ENCODE results near the gene INF2.

Gene INF2

DNA sequence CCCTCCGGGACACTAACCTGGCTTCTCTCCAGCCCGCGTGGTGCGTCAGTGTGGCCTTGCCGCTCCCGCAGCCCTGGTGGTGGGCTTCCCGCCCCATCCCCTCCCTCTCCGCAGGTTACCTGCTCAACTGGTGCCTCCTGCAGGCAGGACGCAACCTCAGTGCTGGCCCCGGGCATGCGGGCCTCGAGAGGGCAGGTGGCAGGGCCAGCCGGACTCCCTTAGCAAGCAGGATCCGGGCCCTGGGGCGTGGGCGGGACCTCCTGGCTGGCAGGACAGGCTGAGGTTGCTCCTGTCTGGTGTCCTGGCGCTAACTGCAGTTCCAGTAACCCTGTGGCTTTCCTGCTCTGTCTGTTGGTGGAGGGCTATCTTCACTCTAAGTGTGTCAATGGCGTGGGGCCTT, 26.0 kb downstream of the INF2 start:
- no peak overlapping the region for H3K14ac ChIP-seq (ENCODE audit: low read length)
- no peak overlapping the region for H3K9ac ChIP-seq (ENCODE audit: low read depth, low read length, poor library complexity)
- no peak overlapping the region for H2BK15ac ChIP-seq (ENCODE audit: low read length)
- peak overlapping the region; percentile 11 for H3K18ac ChIP-seq (ENCODE audit: low read length)
- H2BK120ac ChIP-seq (ENCODE audit: low read depth, low read length), result no peak overlapping the region
- no peaks in the 10 kb centered on the region for H3K9me3 ChIP-seq (replicated peaks in 1 of 2; ENCODE audit: control insufficient read depth in 2 of 2, insufficient read depth in 1 of 2, low read depth in 1 of 2, low read length in 2 of 2)
- H3K36me3 ChIP-seq (replicated peaks in 1 of 2; ENCODE audit: control insufficient read depth in 2 of 2, insufficient read depth in 2 of 2, low read length in 2 of 2), result peaks cover 21 to 75% of the 10 kb centered on the region in 2 donors
- H2AFZ ChIP-seq (ENCODE audit: low read length), result no peak overlapping the region
- H2BK5ac ChIP-seq (ENCODE audit: low read length), result no peak overlapping the region
- no peak overlapping the region for H4K8ac ChIP-seq (ENCODE audit: low read depth, low read length)
- no peak overlapping the region for H3K4me2 ChIP-seq (ENCODE audit: insufficient read depth, low read length, poor library complexity, severe bottlenecking)
- no peak overlapping the region for H3K27ac ChIP-seq (replicated peaks; ENCODE audit: low read length)
- H2AK5ac ChIP-seq (ENCODE audit: low read depth, low read length), result no peak overlapping the region
- H3K23ac ChIP-seq (ENCODE audit: low read depth, low read length, poor library complexity), result no peak overlapping the region
- H3K4me3 ChIP-seq (ENCODE audit: low read length in 2 of 2), result no peak overlapping the region
- H2BK12ac ChIP-seq (ENCODE audit: low read length), result no peak overlapping the region
- H3K79me1 ChIP-seq (ENCODE audit: low read depth, low read length), result peaks cover 2% of the 10 kb centered on the region
- H3K4me1 ChIP-seq (ENCODE audit: control insufficient read depth in 2 of 2, insufficient read depth in 1 of 2, low read depth in 1 of 2, low read length in 2 of 2), result no peaks in the 10 kb centered on the region
- WGBS, 2 donors (ENCODE audit: extremely low coverage in 2 of 2, insufficient read length in 2 of 2, insufficient replicate concordance in 1 of 2), result no CpG with 5 or more reads among the region's 18 CpGs
- DNase-seq (ENCODE audit: low spot score), result no peak
- no peak overlapping the region for H4K91ac ChIP-seq (ENCODE audit: low read depth, low read length, poor library complexity)
- no peak overlapping the region for H3K4ac ChIP-seq (ENCODE audit: low read length)
- H3K27me3 ChIP-seq (ENCODE audit: control insufficient read depth in 3 of 3, insufficient read depth in 3 of 3, low read depth in 1 of 3, low read length in 3 of 3), result no peaks in the 10 kb centered on the region

DNA sequence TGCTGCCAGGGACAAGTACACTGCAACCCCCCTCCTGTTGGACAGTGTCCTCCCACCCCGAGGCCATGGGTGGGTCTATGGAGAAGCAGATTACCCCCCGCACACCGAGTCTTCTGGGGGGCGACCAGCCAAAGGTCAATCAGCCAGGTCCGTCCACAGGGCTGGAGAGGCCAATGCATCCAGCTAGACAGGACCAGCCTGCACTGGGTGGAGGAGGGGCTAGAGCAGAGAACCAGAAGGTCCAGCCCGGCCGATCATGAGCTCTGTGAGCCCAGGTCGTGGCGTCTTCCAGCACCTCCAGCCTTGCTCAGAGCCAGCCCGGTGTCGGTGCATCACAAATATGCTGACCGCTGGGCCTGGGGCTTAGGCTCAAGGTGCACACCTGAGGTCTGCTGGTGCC, 26.5 kb downstream of the INF2 start:
- H3K4me2 ChIP-seq (ENCODE audit: insufficient read depth, low read length, poor library complexity, severe bottlenecking), result no peak overlapping the region
- no peak overlapping the region for H3K18ac ChIP-seq (ENCODE audit: low read length)
- H2BK15ac ChIP-seq (ENCODE audit: low read length), result no peak overlapping the region
- no peak overlapping the region for H3K9ac ChIP-seq (ENCODE audit: low read depth, low read length, poor library complexity)
- no CpG with 5 or more reads among the region's 12 CpGs for WGBS, 2 donors (ENCODE audit: extremely low coverage in 2 of 2, insufficient read length in 2 of 2, insufficient replicate concordance in 1 of 2)
- H2AFZ ChIP-seq (ENCODE audit: low read length), result no peak overlapping the region
- no peak overlapping the region for H4K91ac ChIP-seq (ENCODE audit: low read depth, low read length, poor library complexity)
- no peak overlapping the region for H3K14ac ChIP-seq (ENCODE audit: low read length)
- H3K9me3 ChIP-seq (replicated peaks in 1 of 2; ENCODE audit: control insufficient read depth in 2 of 2, insufficient read depth in 1 of 2, low read depth in 1 of 2, low read length in 2 of 2), result no peaks in the 10 kb centered on the region
- H3K4me3 ChIP-seq (ENCODE audit: low read length in 2 of 2), result peak overlapping the region in 1 of 2 donors; percentile 32
- no peak overlapping the region for H3K4ac ChIP-seq (ENCODE audit: low read length)
- no peak overlapping the region for H3K23ac ChIP-seq (ENCODE audit: low read depth, low read length, poor library complexity)
- peaks cover 17 to 70% of the 10 kb centered on the region in 2 donors for H3K36me3 ChIP-seq (replicated peaks in 1 of 2; ENCODE audit: control insufficient read depth in 2 of 2, insufficient read depth in 2 of 2, low read length in 2 of 2)
- no peak overlapping the region for H2AK5ac ChIP-seq (ENCODE audit: low read depth, low read length)
- H3K27me3 ChIP-seq (ENCODE audit: control insufficient read depth in 3 of 3, insufficient read depth in 3 of 3, low read depth in 1 of 3, low read length in 3 of 3), result no peaks in the 10 kb centered on the region
- H3K27ac ChIP-seq (replicated peaks; ENCODE audit: low read length), result no peak overlapping the region
- H2BK120ac ChIP-seq (ENCODE audit: low read depth, low read length), result no peak overlapping the region
- peaks cover 2% of the 10 kb centered on the region for H3K79me1 ChIP-seq (ENCODE audit: low read depth, low read length)
- no peak overlapping the region for H2BK12ac ChIP-seq (ENCODE audit: low read length)
- no peaks in the 10 kb centered on the region for H3K4me1 ChIP-seq (ENCODE audit: control insufficient read depth in 2 of 2, insufficient read depth in 1 of 2, low read depth in 1 of 2, low read length in 2 of 2)
- no peak overlapping the region for H2BK5ac ChIP-seq (ENCODE audit: low read length)
- DNase-seq (ENCODE audit: low spot score), result no peak
- H4K8ac ChIP-seq (ENCODE audit: low read depth, low read length), result no peak overlapping the region

DNA sequence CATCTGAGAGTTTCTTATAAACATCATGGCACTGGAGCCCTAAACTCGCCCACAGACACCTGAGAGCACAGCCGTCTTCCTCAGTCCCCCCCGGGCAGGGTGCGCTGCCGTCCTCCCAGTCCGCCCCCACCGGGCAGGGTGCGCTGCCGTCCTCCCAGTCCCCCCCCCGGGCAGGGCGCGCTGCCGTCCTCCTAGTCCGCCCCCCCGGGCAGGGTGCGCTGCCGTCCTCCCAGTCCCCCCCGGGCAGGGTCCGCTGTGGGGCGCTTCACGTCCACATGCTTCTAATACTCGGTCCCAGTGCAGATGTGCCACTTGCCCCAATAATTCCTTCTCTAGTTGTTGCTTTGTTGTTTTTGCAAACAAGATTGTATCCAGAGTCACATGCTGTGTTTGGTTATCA, 27.7 kb downstream of the INF2 start:
- no peak overlapping the region for H3K27ac ChIP-seq (replicated peaks; ENCODE audit: low read length)
- no peak overlapping the region for H3K9ac ChIP-seq (ENCODE audit: low read depth, low read length, poor library complexity)
- peak overlapping the region; percentile 38 for H3K14ac ChIP-seq (ENCODE audit: low read length)
- peaks cover 2% of the 10 kb centered on the region for H3K79me1 ChIP-seq (ENCODE audit: low read depth, low read length)
- H3K4me2 ChIP-seq (ENCODE audit: insufficient read depth, low read length, poor library complexity, severe bottlenecking), result no peak overlapping the region
- no peak overlapping the region for H2AK5ac ChIP-seq (ENCODE audit: low read depth, low read length)
- no peak overlapping the region for H2BK120ac ChIP-seq (ENCODE audit: low read depth, low read length)
- no peak overlapping the region for H3K4ac ChIP-seq (ENCODE audit: low read length)
- H2BK5ac ChIP-seq (ENCODE audit: low read length), result no peak overlapping the region
- no peak overlapping the region for H4K91ac ChIP-seq (ENCODE audit: low read depth, low read length, poor library complexity)
- H4K8ac ChIP-seq (ENCODE audit: low read depth, low read length), result no peak overlapping the region
- peaks cover 18 to 58% of the 10 kb centered on the region in 2 donors for H3K36me3 ChIP-seq (replicated peaks in 1 of 2; ENCODE audit: control insufficient read depth in 2 of 2, insufficient read depth in 2 of 2, low read length in 2 of 2)
- no peaks in the 10 kb centered on the region for H3K9me3 ChIP-seq (replicated peaks in 1 of 2; ENCODE audit: control insufficient read depth in 2 of 2, insufficient read depth in 1 of 2, low read depth in 1 of 2, low read length in 2 of 2)
- no peak overlapping the region for H2BK15ac ChIP-seq (ENCODE audit: low read length)
- H3K4me1 ChIP-seq (ENCODE audit: control insufficient read depth in 2 of 2, insufficient read depth in 1 of 2, low read depth in 1 of 2, low read length in 2 of 2), result no peaks in the 10 kb centered on the region
- H3K27me3 ChIP-seq (ENCODE audit: control insufficient read depth in 3 of 3, insufficient read depth in 3 of 3, low read depth in 1 of 3, low read length in 3 of 3), result no peaks in the 10 kb centered on the region
- H2BK12ac ChIP-seq (ENCODE audit: low read length), result no peak overlapping the region
- WGBS, 2 donors (ENCODE audit: extremely low coverage in 2 of 2, insufficient read length in 2 of 2, insufficient replicate concordance in 1 of 2), result no CpG with 5 or more reads among the region's 22 CpGs
- no peak overlapping the region for H3K4me3 ChIP-seq (ENCODE audit: low read length in 2 of 2)
- H2AFZ ChIP-seq (ENCODE audit: low read length), result no peak overlapping the region
- H3K18ac ChIP-seq (ENCODE audit: low read length), result no peak overlapping the region
- no peak overlapping the region for H3K23ac ChIP-seq (ENCODE audit: low read depth, low read length, poor library complexity)
- DNase-seq (ENCODE audit: low spot score), result no peak

DNA sequence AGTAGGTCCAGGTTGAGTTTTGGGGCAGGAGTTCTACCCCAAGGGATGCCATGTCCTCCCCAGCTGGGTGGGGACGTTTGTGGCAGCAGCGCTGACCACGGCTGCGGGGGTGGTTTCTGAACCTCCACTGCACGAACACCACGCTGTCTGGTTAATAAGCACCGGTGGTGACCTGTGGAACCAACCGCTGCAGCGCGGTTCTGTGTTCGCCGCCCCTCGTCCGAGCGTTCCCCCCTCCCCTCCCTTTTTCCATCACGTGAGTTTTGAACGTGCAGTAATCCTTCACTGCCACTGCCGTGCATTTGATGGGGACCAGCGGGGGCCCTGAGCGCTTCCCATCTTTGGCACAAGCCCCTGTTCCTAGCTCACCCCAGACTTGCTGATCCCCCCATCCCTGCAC, 28.2 kb downstream of the INF2 start:
- Histone ChIP-seq H3K9ac (ENCODE audit: low read depth, low read length, poor library complexity) (no peak overlapping the region), H3K4me2 (ENCODE audit: insufficient read depth, low read length, poor library complexity, severe bottlenecking) (no peak overlapping the region), H3K18ac (ENCODE audit: low read length) (no peak overlapping the region), H2BK15ac (ENCODE audit: low read length) (no peak overlapping the region), H3K4ac (ENCODE audit: low read length) (no peak overlapping the region), H3K4me3 (ENCODE audit: low read length in 2 of 2) (no peak overlapping the region), H3K27me3 (ENCODE audit: control insufficient read depth in 3 of 3, insufficient read depth in 3 of 3, low read depth in 1 of 3, low read length in 3 of 3) (no peaks in the 10 kb centered on the region), H3K79me1 (ENCODE audit: low read depth, low read length) (peaks cover 2% of the 10 kb centered on the region), H3K23ac (ENCODE audit: low read depth, low read length, poor library complexity) (no peak overlapping the region), H2BK120ac (ENCODE audit: low read depth, low read length) (no peak overlapping the region), H3K9me3 (replicated peaks in 1 of 2; ENCODE audit: control insufficient read depth in 2 of 2, insufficient read depth in 1 of 2, low read depth in 1 of 2, low read length in 2 of 2) (no peaks in the 10 kb centered on the region), H2AFZ (ENCODE audit: low read length) (no peak overlapping the region), H3K14ac (ENCODE audit: low read length) (no peak overlapping the region), H3K36me3 (replicated peaks in 1 of 2; ENCODE audit: control insufficient read depth in 2 of 2, insufficient read depth in 2 of 2, low read length in 2 of 2) (peaks cover 18 to 54% of the 10 kb centered on the region in 2 donors), H4K8ac (ENCODE audit: low read depth, low read length) (no peak overlapping the region), H2BK12ac (ENCODE audit: low read length) (no peak overlapping the region), H3K4me1 (ENCODE audit: control insufficient read depth in 2 of 2, insufficient read depth in 1 of 2, low read depth in 1 of 2, low read length in 2 of 2) (no peaks in the 10 kb centered on the region), H4K91ac (ENCODE audit: low read depth, low read length, poor library complexity) (no peak overlapping the region), H2BK5ac (ENCODE audit: low read length) (peak overlapping the region; percentile 29), H3K27ac (replicated peaks; ENCODE audit: low read length) (no peak overlapping the region), H2AK5ac (ENCODE audit: low read depth, low read length) (no peak overlapping the region)
- no CpG with 5 or more reads among the region's 20 CpGs for WGBS, 2 donors (ENCODE audit: extremely low coverage in 2 of 2, insufficient read length in 2 of 2, insufficient replicate concordance in 1 of 2)
- no peak for DNase-seq (ENCODE audit: low spot score)
